Muscle layer of colon (tissue), 2 donors: Measurements from ENCODE around the gene SLC4A2.
"Not testable (repeated sequence)": the region's sequence is repeated elsewhere in the genome, so short reads cannot be mapped to it uniquely, and the experiment has no call there.

Experiments
- H3K27ac ChIP-seq: one replicate; pipeline ENCODE4 v1.7.0; 2013; ENCODE audit warnings: low read depth, mild to moderate bottlenecking, low read length, moderate library complexity
- H3K27me3 ChIP-seq, 2 donors: one replicate each; pipeline ENCODE4 v1.7.0; 2013; ENCODE audit warnings: low read length in 2 of 2, mild to moderate bottlenecking in 2 of 2; ENCODE audit not compliant: insufficient read depth in 2 of 2, control insufficient read depth in 1 of 2
- H3K36me3 ChIP-seq: one replicate; pipeline ENCODE4 v1.7.0; 2013; ENCODE audit warnings: mild to moderate bottlenecking, low read length; ENCODE audit not compliant: insufficient read depth
- H3K4me1 ChIP-seq: one replicate; pipeline ENCODE4 v1.7.0; 2013; ENCODE audit warnings: mild to moderate bottlenecking, low read length; ENCODE audit not compliant: insufficient read depth
- H3K4me3 ChIP-seq, 2 donors: one replicate each; pipeline ENCODE4 v1.7.0; 2013; ENCODE audit warnings: low read length in 2 of 2, low read depth in 1 of 2, mild to moderate bottlenecking in 1 of 2, moderate library complexity in 1 of 2
- H3K9ac ChIP-seq: one replicate; pipeline ENCODE4 v1.7.0; 2013; ENCODE audit warnings: low read length
- H3K9me3 ChIP-seq: one replicate; pipeline ENCODE4 v1.7.0; 2013; ENCODE audit warnings: mild to moderate bottlenecking, low read length
- donor health status: abdominal sarcoma.
- donor health status: Adenocarcinoma of cecum.

SLC4A2 gene, protein sequence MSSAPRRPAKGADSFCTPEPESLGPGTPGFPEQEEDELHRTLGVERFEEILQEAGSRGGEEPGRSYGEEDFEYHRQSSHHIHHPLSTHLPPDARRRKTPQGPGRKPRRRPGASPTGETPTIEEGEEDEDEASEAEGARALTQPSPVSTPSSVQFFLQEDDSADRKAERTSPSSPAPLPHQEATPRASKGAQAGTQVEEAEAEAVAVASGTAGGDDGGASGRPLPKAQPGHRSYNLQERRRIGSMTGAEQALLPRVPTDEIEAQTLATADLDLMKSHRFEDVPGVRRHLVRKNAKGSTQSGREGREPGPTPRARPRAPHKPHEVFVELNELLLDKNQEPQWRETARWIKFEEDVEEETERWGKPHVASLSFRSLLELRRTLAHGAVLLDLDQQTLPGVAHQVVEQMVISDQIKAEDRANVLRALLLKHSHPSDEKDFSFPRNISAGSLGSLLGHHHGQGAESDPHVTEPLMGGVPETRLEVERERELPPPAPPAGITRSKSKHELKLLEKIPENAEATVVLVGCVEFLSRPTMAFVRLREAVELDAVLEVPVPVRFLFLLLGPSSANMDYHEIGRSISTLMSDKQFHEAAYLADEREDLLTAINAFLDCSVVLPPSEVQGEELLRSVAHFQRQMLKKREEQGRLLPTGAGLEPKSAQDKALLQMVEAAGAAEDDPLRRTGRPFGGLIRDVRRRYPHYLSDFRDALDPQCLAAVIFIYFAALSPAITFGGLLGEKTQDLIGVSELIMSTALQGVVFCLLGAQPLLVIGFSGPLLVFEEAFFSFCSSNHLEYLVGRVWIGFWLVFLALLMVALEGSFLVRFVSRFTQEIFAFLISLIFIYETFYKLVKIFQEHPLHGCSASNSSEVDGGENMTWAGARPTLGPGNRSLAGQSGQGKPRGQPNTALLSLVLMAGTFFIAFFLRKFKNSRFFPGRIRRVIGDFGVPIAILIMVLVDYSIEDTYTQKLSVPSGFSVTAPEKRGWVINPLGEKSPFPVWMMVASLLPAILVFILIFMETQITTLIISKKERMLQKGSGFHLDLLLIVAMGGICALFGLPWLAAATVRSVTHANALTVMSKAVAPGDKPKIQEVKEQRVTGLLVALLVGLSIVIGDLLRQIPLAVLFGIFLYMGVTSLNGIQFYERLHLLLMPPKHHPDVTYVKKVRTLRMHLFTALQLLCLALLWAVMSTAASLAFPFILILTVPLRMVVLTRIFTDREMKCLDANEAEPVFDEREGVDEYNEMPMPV

GRCh38 chr7:151059367-151060112, at the start of gene SLC4A2:
TSS of gene SLC4A2 (plus strand) at chr7:151059589. CDS start at chr7:151061988, 2,399 bp downstream.
- peak within 1 kb of the TSS; percentile 94 to 97 for H3K4me3 ChIP-seq
- no peaks in the 10 kb centered on the region for H3K27me3 ChIP-seq
- peak within 1 kb of the TSS; percentile 88 for H3K9ac ChIP-seq
- H3K27ac ChIP-seq = peak within 1 kb of the TSS; percentile 97
- H3K36me3 ChIP-seq = peaks cover under 1% of the 10 kb centered on the region
- no peaks in the 10 kb centered on the region for H3K9me3 ChIP-seq
- peaks cover 47% of the 10 kb centered on the region for H3K4me1 ChIP-seq

DNA sequence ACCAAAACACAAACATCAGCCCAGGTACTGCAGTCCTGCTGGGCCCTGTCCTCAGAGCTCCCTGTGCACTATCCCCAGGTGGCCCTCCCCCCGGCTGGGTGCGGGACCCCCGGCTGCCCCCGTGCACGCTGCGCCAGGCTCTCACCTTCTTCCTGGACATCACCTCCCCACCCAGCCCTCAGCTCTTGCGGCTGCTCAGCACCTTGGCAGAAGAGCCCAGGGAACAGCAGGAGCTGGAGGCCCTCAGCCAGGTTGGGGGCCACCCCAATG, 49.4 kb upstream of the SLC4A2 start:
- H3K4me1 ChIP-seq = no peaks in the 10 kb centered on the region
- no peak overlapping the region for H3K9ac ChIP-seq
- H3K4me3 ChIP-seq = no peak overlapping the region
- no peaks in the 10 kb centered on the region for H3K36me3 ChIP-seq
- H3K27ac ChIP-seq = no peak overlapping the region
- peaks cover 18 to 41% of the 10 kb centered on the region in 2 donors for H3K27me3 ChIP-seq
- no peaks in the 10 kb centered on the region for H3K9me3 ChIP-seq

DNA sequence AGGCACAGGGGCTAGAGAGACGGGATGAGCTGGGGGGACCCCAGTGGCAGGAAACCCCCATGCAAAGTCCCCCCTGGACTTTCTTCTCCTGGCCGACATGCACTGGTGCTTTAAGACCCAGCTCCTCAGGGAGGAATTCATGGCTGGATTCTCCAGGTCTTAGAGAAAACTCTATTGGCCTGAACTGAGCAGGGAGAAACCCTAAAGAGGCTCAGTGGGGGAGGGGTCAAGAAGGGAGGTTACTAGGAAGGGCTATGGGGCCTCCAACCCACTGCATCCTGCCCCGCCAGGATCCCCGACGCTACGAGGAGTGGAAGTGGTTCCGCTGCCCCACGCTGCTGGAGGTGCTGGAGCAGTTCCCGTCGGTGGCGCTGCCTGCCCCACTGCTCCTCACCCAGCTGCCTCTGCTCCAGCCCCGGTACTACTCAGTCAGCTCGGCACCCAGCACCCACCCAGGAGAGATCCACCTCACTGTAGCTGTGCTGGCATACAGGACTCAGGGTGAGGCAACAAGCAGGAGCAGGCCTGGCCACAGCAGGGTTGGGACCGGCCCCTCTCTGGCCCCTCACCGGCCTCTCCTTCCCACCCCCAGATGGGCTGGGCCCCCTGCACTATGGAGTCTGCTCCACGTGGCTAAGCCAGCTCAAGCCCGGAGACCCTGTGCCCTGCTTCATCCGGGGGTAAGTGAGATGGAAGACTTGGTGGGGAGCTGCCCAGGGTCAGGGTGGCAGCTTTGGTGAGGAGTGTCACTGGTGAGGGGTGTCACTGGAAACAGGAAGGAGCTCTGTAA, 48.9 kb upstream of the SLC4A2 start:
- no peaks in the 10 kb centered on the region for H3K4me1 ChIP-seq
- no peaks in the 10 kb centered on the region for H3K36me3 ChIP-seq
- peaks cover 18 to 45% of the 10 kb centered on the region in 2 donors for H3K27me3 ChIP-seq
- H3K27ac ChIP-seq = no peak overlapping the region
- H3K9me3 ChIP-seq = no peaks in the 10 kb centered on the region
- no peak overlapping the region for H3K9ac ChIP-seq
- no peak overlapping the region for H3K4me3 ChIP-seq

DNA sequence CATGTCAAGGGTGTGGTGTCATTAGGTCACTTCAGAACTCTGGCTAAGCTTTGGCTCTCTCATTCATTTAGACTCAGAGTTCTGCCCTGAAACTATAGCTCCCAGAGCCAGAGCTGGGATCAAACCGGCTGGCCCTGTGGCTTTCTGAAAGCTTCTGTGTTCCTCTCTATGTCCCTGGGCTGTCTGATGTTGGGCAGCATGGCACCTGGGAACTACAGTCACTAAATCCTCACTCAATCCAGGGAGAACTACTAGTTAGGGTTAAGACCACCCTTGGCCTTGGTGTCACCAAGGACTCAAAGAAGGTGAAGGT, 48.3 kb upstream of the SLC4A2 start:
- no peak overlapping the region for H3K27ac ChIP-seq
- H3K4me1 ChIP-seq = no peaks in the 10 kb centered on the region
- H3K9ac ChIP-seq = no peak overlapping the region
- H3K27me3 ChIP-seq = peaks cover 18 to 50% of the 10 kb centered on the region in 2 donors
- no peaks in the 10 kb centered on the region for H3K36me3 ChIP-seq
- no peaks in the 10 kb centered on the region for H3K9me3 ChIP-seq
- H3K4me3 ChIP-seq = no peak overlapping the region

- H3K4me1 ChIP-seq, H3K4me3 ChIP-seq, H3K9ac ChIP-seq, H3K36me3 ChIP-seq, H3K9me3 ChIP-seq, H3K27ac ChIP-seq: not testable (repeated sequence)
- peaks cover 18 to 56% of the 10 kb centered on the region in 2 donors for H3K27me3 ChIP-seq
These were observed 47.8 kb upstream of the SLC4A2 start for GRCh38 chr7:151011616-151012015.

- no peaks in the 10 kb centered on the region for H3K4me1 ChIP-seq
- H3K27me3 ChIP-seq = peaks cover 20 to 61% of the 10 kb centered on the region in 2 donors
- no peak overlapping the region for H3K9ac ChIP-seq
- no peaks in the 10 kb centered on the region for H3K9me3 ChIP-seq
- H3K36me3 ChIP-seq = no peaks in the 10 kb centered on the region
- H3K27ac ChIP-seq = no peak overlapping the region
- H3K4me3 ChIP-seq = no peak overlapping the region
These were observed 47.2 kb upstream of the SLC4A2 start for GRCh38 chr7:151012031-151012692.

GRCh38 chr7:151012911-151013347, 46.5 kb upstream of the SLC4A2 start:
- Histone ChIP-seq H3K4me1 (peaks cover 6% of the 10 kb centered on the region), H3K9me3 (no peaks in the 10 kb centered on the region), H3K27ac (no peak overlapping the region), H3K36me3 (no peaks in the 10 kb centered on the region), H3K27me3 (peaks cover 28 to 67% of the 10 kb centered on the region in 2 donors), H3K9ac (no peak overlapping the region), H3K4me3 (no peak overlapping the region)

DNA sequence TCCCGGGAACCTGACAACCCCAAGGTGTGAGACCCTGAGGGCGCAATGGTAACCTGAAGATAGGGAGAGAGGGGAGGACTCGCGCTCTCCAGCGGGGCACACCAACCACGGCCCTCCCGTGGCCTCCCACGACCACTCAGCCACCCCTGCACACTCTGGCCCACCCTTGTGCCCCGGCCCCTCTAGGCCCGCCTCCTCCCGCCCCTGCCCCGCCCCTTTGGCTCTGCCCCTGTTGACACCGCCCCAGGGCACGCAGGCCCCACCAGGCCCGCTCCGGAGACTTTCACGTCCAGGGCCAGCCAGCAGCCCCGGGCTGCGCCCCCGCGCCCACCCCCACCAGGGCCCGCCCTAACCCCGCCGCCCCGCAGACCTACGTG, 46.0 kb upstream of the SLC4A2 start:
- H3K4me1 ChIP-seq = peaks cover 11% of the 10 kb centered on the region
- H3K27ac ChIP-seq = no peak overlapping the region
- peaks cover 30 to 69% of the 10 kb centered on the region in 2 donors for H3K27me3 ChIP-seq

GRCh38 chr7:151013733-151014497, 45.5 kb upstream of the SLC4A2 start:
- H3K9ac ChIP-seq = no peak overlapping the region
- H3K4me3 ChIP-seq = peak overlapping the region in 1 of 2 donors; percentile 50
- H3K9me3 ChIP-seq = no peaks in the 10 kb centered on the region
- peaks cover 13% of the 10 kb centered on the region for H3K4me1 ChIP-seq
- no peak overlapping the region for H3K27ac ChIP-seq
- no peaks in the 10 kb centered on the region for H3K36me3 ChIP-seq
- peaks cover 30 to 66% of the 10 kb centered on the region in 2 donors for H3K27me3 ChIP-seq

More for the DNA sequence above, 46.0 kb upstream of the SLC4A2 start:
- H3K4me3 ChIP-seq = no peak overlapping the region
- no peak overlapping the region for H3K9ac ChIP-seq
- no peaks in the 10 kb centered on the region for H3K36me3 ChIP-seq
- no peaks in the 10 kb centered on the region for H3K9me3 ChIP-seq
